Aorta (tissue), 5 donors: ENCODE data around the gene ELFN1. TPM values are rescaled to one million over a fixed set of nuclear protein-coding genes. Genes with fewer than 3 reads are reported as not detected.
"Not testable (repeated sequence)": the region's sequence is repeated elsewhere in the genome, so short reads cannot be mapped to it uniquely, and the experiment has no call there.

Source experiments
- ATAC-seq: fragments of 200-7000 bp; cut with Tn5 transposase; one replicate; pipeline ENCODE4 v1.9.1; 2022; ENCODE audit warnings: moderate library complexity; ENCODE audit not compliant: low FRiP score
- DNase-seq, 2 donors: peaks; one replicate each; pipeline ENCODE4 v3.0.0-alpha.2; 2020
- H3K27ac ChIP-seq, 2 donors: one replicate each; pipeline ENCODE4 v1.5.1; 2013; ENCODE audit warnings: low read length in 2 of 2, mild to moderate bottlenecking in 2 of 2, moderate library complexity in 2 of 2, control low read depth in 1 of 2, inconsistent platforms in 1 of 2, low read depth in 1 of 2
- H3K27me3 ChIP-seq, 2 donors: one replicate each; pipeline ENCODE4 v1.6.1; 2013; ENCODE audit warnings: control low read depth in 1 of 2, low read length in 1 of 2, mild to moderate bottlenecking in 1 of 2, moderate library complexity in 1 of 2; ENCODE audit not compliant: insufficient read depth in 2 of 2, control insufficient read depth in 1 of 2
- H3K36me3 ChIP-seq, 2 donors: one replicate each; pipeline ENCODE4 v1.6.1; 2013; ENCODE audit warnings: control low read depth in 1 of 2, low read length in 1 of 2, mild to moderate bottlenecking in 1 of 2; ENCODE audit not compliant: insufficient read depth in 2 of 2, control insufficient read depth in 1 of 2
- H3K4me1 ChIP-seq, 2 donors: one replicate each; pipeline ENCODE4 v1.6.1; 2013; ENCODE audit warnings: low read length in 2 of 2, control low read depth in 1 of 2, mild to moderate bottlenecking in 1 of 2, moderate library complexity in 1 of 2; ENCODE audit not compliant: insufficient read depth in 2 of 2, control insufficient read depth in 1 of 2
- H3K4me3 ChIP-seq, 2 donors: one replicate each; pipeline ENCODE4 v1.5.1; 2013; ENCODE audit warnings: low read length in 2 of 2, control low read depth in 1 of 2, mild to moderate bottlenecking in 1 of 2
- H3K9me3 ChIP-seq: one replicate; pipeline ENCODE4 v1.6.1; 2013; ENCODE audit warnings: mild to moderate bottlenecking, low read length; ENCODE audit not compliant: control insufficient read depth
- WGBS, 2 donors: extraction: QIAGEN DNeasy Blood & Tissue Kit; methylation state at CpG; one replicate each; pipeline ENCODE4 v1.1.7; 2013; 5-methylcytosine and 5-hydroxymethylcytosine counted together
- intact Hi-C, 2 donors: fragments of 100-400 bp; cut with DNase I; formaldehyde crosslinking; loops; one replicate each; pipeline versions ENCODE4 v1.14.2 to v1.15.0; 2022
- polyA plus RNA-seq, 2 donors: library from polyadenylated mRNA; stranded (reverse); fragments of 200-250 nt; gene quantifications; one replicate each; pipeline ENCODE4 v1.2.3, GENCODE V29; 2013
- total RNA-seq, 2 donors: library from RNA; stranded (reverse); fragmentation: NEBNext Ultra II Directional; extraction: Animal tissue kit (Norgen Biotek cat#: 25700); gene quantifications; one replicate each; pipeline ENCODE4 v1.2.1, GENCODE V29; 2021
- donor health status: healthy with polysubstance abuse.
- donor health status: Bipolar disorder and iron deficiency.
- donor health status: DM: no; HTN: no; CAD: no.
- donor health status: DM: no; HTN: no; CAD: no.
- donor health status: DM: yes; HTN: yes; CAD: no.

The ELFN1 gene
- total and polyA plus RNA-seq, 4 donors: 0.13 to 4.8 (median 1.2) TPM; not detected in 1

DNA sequence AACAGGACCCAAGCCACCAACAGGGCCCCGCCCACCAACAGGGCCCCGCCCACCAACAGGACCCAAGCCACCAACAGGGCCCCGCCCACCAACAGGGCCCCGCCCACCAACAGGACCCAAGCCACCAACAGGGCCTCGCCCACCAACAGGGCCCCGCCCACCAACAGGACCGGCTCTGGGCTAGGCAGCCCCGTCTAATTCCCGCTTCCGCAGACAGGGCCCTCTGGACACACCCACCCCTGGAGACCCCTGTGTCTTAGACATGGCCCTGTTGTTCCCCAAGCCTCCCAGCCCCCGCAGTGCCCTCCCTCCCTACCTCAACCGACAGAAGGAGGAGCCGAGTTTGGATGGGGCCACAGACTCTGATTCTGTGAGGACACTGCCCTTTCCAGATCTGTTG, 49.2 kb downstream of the ELFN1 start:
- H3K27me3 ChIP-seq, H3K4me1 ChIP-seq, H3K4me3 ChIP-seq, H3K9me3 ChIP-seq, ATAC-seq, intact Hi-C loops, H3K36me3 ChIP-seq, H3K27ac ChIP-seq, DNase-seq: not testable (repeated sequence)
- WGBS, 2 donors: 59 to 68% methylated on average over 10 to 13 of the region's 13 CpGs

DNA sequence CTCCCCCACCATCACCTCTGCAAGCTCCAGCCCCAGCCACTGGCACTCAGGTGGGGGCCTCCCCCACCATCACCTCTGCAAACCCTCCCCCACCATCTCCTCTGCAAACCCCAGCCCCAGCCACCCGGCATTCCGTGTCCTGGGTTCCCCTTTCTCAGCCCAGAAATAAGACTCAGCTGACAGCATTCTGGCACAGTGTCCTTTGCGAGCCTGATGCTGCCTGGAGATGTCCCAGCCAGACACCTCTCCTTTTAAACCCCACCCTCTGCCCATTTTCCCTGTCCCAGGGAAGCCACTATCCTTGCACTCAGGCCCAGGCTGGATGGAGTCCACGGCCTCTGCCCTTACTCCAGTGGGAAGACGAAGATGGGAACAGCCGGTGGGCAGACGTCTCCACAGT, 49.8 kb downstream of the ELFN1 start:
- WGBS, 2 donors: 53 to 55% methylated on average over 7 of the region's 7 CpGs
- Histone ChIP-seq H3K27me3 (no peaks in the 10 kb centered on the region), H3K27ac (no peak overlapping the region), H3K9me3 (no peaks in the 10 kb centered on the region), H3K36me3 (no peaks in the 10 kb centered on the region), H3K4me3 (no peak overlapping the region), H3K4me1 (no peaks in the 10 kb centered on the region)
- DNase-seq (no peak), ATAC-seq (no peak)
- intact Hi-C loops: no loop called here

DNA sequence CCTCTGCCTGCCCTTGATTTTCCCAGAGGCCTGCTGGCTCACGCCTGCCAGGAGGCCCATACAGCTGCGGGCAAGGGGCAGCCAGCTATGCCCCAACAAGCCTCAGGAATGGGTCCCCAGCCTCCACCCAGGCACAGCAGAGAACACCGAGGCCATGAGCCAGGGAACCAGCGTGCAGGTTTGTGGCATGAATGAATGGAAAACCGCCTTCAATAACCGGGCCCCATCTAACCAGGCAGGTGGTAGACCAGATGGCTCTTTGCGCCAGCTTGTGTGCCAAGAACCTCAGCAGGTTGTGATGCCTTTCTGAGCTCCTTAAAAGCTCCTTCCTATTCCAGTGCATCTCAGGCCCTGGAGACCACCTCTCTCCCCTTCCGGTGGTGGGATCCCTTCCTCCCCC, 50.2 kb downstream of the ELFN1 start:
- no peak for ATAC-seq
- WGBS, 2 donors: 73 to 74% methylated on average over 8 of the region's 8 CpGs
- Histone ChIP-seq H3K27me3 (no peaks in the 10 kb centered on the region), H3K4me1 (no peaks in the 10 kb centered on the region), H3K36me3 (no peaks in the 10 kb centered on the region), H3K9me3 (no peaks in the 10 kb centered on the region), H3K27ac (no peak overlapping the region), H3K4me3 (no peak overlapping the region)
- no peak for DNase-seq
- intact Hi-C loops: no loop called here

DNA sequence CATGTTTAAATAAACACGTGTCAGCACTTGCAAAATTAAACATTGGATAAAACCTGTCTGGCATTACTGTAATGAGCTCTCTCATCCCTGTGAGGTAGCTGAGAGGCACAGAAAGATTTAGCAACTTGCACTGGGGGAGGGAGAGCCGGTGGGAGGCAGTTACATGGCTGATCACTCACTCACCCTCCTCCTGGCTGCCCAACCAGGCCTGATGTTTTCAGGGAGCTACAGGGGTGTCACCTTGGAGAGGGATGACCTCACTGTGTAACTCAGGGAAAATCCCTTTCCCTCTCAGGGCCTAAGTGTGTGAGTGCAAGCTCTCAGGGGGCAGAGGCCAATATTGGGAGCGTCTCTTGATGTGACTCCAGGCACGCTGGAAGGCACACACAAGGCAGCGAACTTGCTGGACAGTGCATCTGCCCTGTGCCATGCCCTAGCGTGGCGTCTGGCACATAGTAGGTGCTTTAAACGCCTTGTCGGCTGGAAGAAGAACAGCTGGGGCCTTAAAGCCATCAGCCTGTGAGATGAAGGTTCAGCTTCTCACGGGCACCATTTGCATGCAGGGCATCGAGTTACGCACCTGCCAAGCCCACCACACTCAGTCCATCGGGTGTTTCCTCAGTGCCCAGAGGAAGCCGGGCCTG, 51.1 kb downstream of the ELFN1 start:
- no peaks in the 10 kb centered on the region for H3K9me3 ChIP-seq
- intact Hi-C loops: no loop called here
- H3K4me3 ChIP-seq: no peak overlapping the region
- no peaks in the 10 kb centered on the region for H3K36me3 ChIP-seq
- WGBS, 2 donors: 83 to 86% methylated on average over 14 of the region's 14 CpGs
- H3K4me1 ChIP-seq: no peaks in the 10 kb centered on the region
- DNase-seq (no peak), ATAC-seq (no peak)
- H3K27me3 ChIP-seq: no peaks in the 10 kb centered on the region
- H3K27ac ChIP-seq: no peak overlapping the region

DNA sequence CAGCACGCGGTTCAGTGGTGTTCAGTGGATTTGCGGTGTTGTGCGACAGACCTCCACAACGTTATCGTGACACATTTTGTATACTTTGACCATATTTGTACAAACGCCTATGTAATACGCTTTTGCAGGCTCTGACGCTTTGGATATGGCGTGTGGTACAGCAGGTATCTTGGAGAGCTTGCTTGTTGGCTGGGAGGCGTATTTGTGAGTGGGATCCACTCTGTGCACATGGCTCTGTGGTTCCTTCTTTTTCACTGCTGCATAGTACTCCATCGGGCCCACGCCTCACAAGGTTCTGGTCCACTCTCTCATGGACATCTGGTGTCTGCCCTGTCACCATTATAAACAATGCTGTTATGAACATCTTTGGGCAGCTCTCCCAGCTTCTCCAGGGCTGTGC, 53.2 kb downstream of the ELFN1 start:
- WGBS, 2 donors: 96 to 97% methylated on average over 13 of the region's 13 CpGs
- intact Hi-C loops: no loop called here
- H3K36me3 ChIP-seq: no peaks in the 10 kb centered on the region
- ATAC-seq (no peak), DNase-seq (no peak)
- H3K4me1 ChIP-seq: no peaks in the 10 kb centered on the region
- no peaks in the 10 kb centered on the region for H3K27me3 ChIP-seq
- no peak overlapping the region for H3K4me3 ChIP-seq
- no peak overlapping the region for H3K27ac ChIP-seq
- H3K9me3 ChIP-seq: no peaks in the 10 kb centered on the region

DNA sequence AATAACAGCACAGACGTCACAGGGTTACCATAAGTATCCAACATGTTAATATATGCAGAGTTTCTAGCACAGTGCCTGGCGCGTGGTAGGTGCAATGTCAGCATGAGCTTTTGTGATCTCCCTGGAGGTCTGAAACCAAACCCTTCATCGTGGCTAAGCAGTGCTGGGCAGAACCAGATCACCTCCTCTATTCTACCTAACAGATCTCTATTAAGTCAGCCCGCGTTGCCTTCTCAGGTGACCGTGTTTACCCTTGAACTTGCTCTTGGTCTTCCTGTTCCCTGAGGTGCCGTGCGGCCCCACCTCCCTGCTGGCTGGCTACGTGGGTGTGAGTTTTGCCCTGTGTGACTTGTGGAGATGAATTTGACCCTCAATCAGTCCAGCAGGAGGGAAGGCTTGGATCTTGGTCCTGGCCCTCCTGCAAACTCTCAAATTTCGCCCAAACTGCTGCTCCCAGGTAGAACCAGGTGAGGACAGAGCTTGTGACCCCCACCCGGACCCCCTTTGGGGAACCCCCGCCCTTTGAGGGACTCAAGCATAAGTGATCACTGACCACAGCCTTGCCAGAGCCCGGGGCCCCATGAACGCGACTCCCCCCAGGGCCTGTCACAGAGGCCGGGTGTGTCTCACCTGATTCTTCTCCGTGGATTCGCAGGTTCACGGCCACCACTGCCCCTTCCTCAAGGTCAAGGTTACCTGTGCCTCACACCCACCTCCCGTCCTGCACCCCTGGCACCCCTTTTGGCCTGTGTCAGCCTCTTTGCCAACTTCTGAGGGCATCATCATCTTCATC, 54.2 kb downstream of the ELFN1 start:
- intact Hi-C loops: no loop called here
- ATAC-seq (no peak), DNase-seq (no peak)
- Histone ChIP-seq H3K4me1 (no peaks in the 10 kb centered on the region), H3K27ac (no peak overlapping the region), H3K27me3 (no peaks in the 10 kb centered on the region), H3K9me3 (peaks cover 3% of the 10 kb centered on the region), H3K36me3 (no peaks in the 10 kb centered on the region), H3K4me3 (no peak overlapping the region)
- 93 to 95% methylated on average over 21 of the region's 21 CpGs for WGBS, 2 donors

DNA sequence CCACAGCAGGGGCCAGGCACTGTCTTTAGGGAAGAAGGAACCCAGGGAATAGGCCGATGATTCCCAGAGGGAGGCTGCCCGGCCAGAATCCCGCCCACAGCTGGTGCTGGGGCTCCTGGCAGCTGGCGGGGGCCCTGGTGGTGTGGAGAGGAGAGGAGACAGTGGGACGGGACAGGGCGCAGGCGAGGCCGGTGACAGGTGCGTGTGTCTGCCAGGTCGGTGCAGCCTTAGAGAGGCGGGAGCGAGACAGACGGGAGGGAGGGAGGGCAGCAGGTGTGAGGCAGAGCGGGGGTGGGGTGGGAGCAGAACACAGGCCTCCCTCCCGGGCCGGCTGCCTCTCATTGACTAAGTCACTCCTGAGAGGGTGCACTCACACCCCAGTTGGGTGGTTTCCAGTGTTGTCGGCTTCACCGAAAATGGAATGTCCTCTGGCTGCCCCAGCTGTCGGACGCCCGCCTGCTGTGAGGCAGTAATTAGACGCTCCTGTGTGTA, 55.2 kb downstream of the ELFN1 start:
- no peak for ATAC-seq
- intact Hi-C loops: no loop called here
- no peak for DNase-seq
- H3K4me3 ChIP-seq: no peak overlapping the region
- no peaks in the 10 kb centered on the region for H3K27me3 ChIP-seq
- H3K27ac ChIP-seq: no peak overlapping the region
- peaks cover 7% of the 10 kb centered on the region for H3K9me3 ChIP-seq
- H3K36me3 ChIP-seq: no peaks in the 10 kb centered on the region
- no peaks in the 10 kb centered on the region for H3K4me1 ChIP-seq
- WGBS, 2 donors: 15 to 17% methylated on average over 20 to 22 of the region's 22 CpGs

DNA sequence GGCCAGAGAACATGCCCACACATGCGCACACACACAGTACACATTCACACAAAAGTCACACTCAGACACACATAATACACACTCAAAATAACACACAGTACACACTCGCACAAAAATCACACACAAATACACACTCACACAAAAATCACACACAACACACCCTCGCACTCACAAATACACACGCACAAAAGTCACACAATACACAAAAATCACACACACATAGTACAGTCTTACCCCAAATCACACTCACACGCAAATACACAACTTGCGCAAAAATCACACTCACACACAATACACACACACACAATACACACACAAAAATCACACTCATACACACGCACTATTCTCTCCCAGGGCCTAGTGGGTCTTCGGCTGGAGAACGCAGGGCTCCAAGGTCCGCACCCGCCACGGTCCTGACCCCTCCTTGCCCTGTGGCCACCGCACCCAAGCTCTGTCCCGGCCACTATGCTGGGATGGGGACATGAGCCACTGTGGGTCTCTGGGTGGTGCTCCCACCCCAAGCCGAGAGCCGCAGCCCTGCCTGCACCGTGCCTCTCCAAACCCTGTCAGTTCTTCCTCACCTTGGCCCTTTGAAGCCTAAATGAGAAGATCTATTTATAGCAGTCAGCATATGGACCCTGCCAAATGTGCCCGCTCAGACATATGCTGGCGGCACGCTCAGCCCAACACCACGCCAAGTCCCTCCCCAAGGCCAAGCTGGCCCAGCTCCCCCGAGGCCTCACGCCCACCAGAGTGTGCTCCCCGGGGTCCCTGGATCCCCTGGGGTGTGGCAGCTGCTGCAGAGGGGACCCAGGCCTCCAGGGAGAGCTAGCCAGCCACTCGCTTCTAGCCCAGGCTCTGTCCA, 55.9 kb downstream of the ELFN1 start:
- peaks cover 7% of the 10 kb centered on the region for H3K9me3 ChIP-seq
- no peaks in the 10 kb centered on the region for H3K36me3 ChIP-seq
- intact Hi-C loops: no loop called here
- DNase-seq: no peak
- H3K4me1 ChIP-seq: no peaks in the 10 kb centered on the region
- 41 to 43% methylated on average over 25 of the region's 25 CpGs for WGBS, 2 donors
- H3K4me3 ChIP-seq: no peak overlapping the region
- no peak for ATAC-seq
- H3K27ac ChIP-seq: no peak overlapping the region
- H3K27me3 ChIP-seq: no peaks in the 10 kb centered on the region
